HG02623 (cell line): ENCODE data around the gene PCP4.
"Not testable (repeated sequence)": the region's sequence is repeated elsewhere in the genome, so short reads cannot be mapped to it uniquely, and the experiment has no call there.

Experiments
- ATAC-seq: cut with Tn5 transposase; IDR thresholded peaks from one replicate; pipeline ENCODE4 v1.9.1; 2021; ENCODE audit warnings: moderate library complexity; ENCODE audit not compliant: unreplicated experiment

Gene PCP4

GRCh38 chr21:39863111-39863510 is 4.1 kb upstream of the PCP4 start:
- no peak for ATAC-seq

GRCh38 chr21:39866093-39866492 is 1.1 kb upstream of the PCP4 start:
- ATAC-seq, result no peak

GRCh38 chr21:39869141-39869818 is 2.0 kb downstream of the PCP4 start:
- ATAC-seq, result no peak

- no peak for ATAC-seq
Observed at GRCh38 chr21:39873687-39874086, 6.4 kb downstream of the PCP4 start.

- no peak for ATAC-seq
Observed at GRCh38 chr21:39874206-39874605, 7.0 kb downstream of the PCP4 start.

GRCh38 chr21:39874759-39875158 is 7.5 kb downstream of the PCP4 start:
- no peak for ATAC-seq

- no peak for ATAC-seq
Observed at GRCh38 chr21:39881661-39882060, 14.4 kb downstream of the PCP4 start.

GRCh38 chr21:39882151-39882838 is 15.1 kb downstream of the PCP4 start:
- ATAC-seq, result no peak

- no peak for ATAC-seq
Observed at GRCh38 chr21:39882839-39883195, 15.6 kb downstream of the PCP4 start.

- ATAC-seq, result no peak
Observed at GRCh38 chr21:39885119-39885848, 18.0 kb downstream of the PCP4 start.

- ATAC-seq, result no peak
Observed at GRCh38 chr21:39888848-39889247, 21.6 kb downstream of the PCP4 start.

GRCh38 chr21:39891111-39891510 is 23.9 kb downstream of the PCP4 start:
- ATAC-seq, result no peak

GRCh38 chr21:39891863-39892262 is 24.6 kb downstream of the PCP4 start:
- ATAC-seq, result not testable (repeated sequence)

- ATAC-seq, result no peak
Observed at GRCh38 chr21:39900491-39900890, 33.3 kb downstream of the PCP4 start.

GRCh38 chr21:39900911-39901310 is 33.7 kb downstream of the PCP4 start:
- no peak for ATAC-seq

- ATAC-seq, result no peak
Observed at GRCh38 chr21:39902986-39903385, 35.7 kb downstream of the PCP4 start.

GRCh38 chr21:39904457-39904856 is 37.2 kb downstream of the PCP4 start:
- ATAC-seq, result no peak

GRCh38 chr21:39908265-39908923 is 41.2 kb downstream of the PCP4 start:
- no peak for ATAC-seq

GRCh38 chr21:39911286-39912199 is 44.3 kb downstream of the PCP4 start:
- no peak for ATAC-seq

GRCh38 chr21:39913706-39914305 is 46.6 kb downstream of the PCP4 start:
- ATAC-seq, result no peak
